Psoas muscle (tissue), 8 donors: ENCODE data around the gene ST6GALNAC3. TPM values are rescaled to one million over a fixed set of nuclear protein-coding genes. Genes with fewer than 3 reads are reported as not detected.

Experiments
- ATAC-seq, 4 donors: fragments of 200-7000 bp; cut with Tn5 transposase; one replicate each; pipeline ENCODE4 v1.9.1; 2020; ENCODE audit warnings: moderate library complexity in 3 of 4, mild to moderate bottlenecking in 2 of 4
- DNase-seq, 2 donors: peaks; one replicate each; pipeline ENCODE4 v3.0.0-alpha.2; 2020
- H3K27ac ChIP-seq: fragments of 200-600 bp; one replicate; pipeline ENCODE4 v1.8.0; 2022
- H3K27me3 ChIP-seq, 3 donors: fragments of 200-600 bp in 1 of 3; one replicate each; pipeline versions ENCODE4 v1.6.1 to v1.8.0; 2013 to 2022; ENCODE audit warnings: low read length in 2 of 3, mild to moderate bottlenecking in 2 of 3, moderate library complexity in 1 of 3; ENCODE audit not compliant: insufficient read depth in 3 of 3
- H3K36me3 ChIP-seq, 2 donors: fragments of 200-600 bp in 1 of 2; one replicate each; pipeline versions ENCODE4 v1.6.1 to v1.8.0; 2013 to 2022; ENCODE audit warnings: low read depth in 1 of 2, mild to moderate bottlenecking in 1 of 2, moderate library complexity in 1 of 2; ENCODE audit not compliant: insufficient read depth in 1 of 2
- H3K4me1 ChIP-seq: fragments of 200-600 bp; one replicate; pipeline ENCODE4 v1.8.0; 2022
- H3K4me3 ChIP-seq: fragments of 200-600 bp; one replicate; pipeline ENCODE4 v1.8.0; 2022; ENCODE audit warnings: mild to moderate bottlenecking
- H3K9me3 ChIP-seq: fragments of 200-600 bp; one replicate; pipeline ENCODE4 v1.8.0; 2022
- WGBS, 3 donors: extraction: QIAGEN DNeasy Blood & Tissue Kit; methylation state at CpG; one replicate each; pipeline versions ENCODE4 v1.1.6 to v1.1.7; 2013; 5-methylcytosine and 5-hydroxymethylcytosine counted together
- intact Hi-C, 2 donors: fragments of 100-400 bp; cut with DNase I; formaldehyde crosslinking; loops; one replicate each; pipeline versions ENCODE4 v1.11.0 to v1.14.2; 2022
- polyA plus RNA-seq, 3 donors: library from polyadenylated mRNA; stranded (reverse); fragments of 200-250 nt; gene quantifications; one replicate each; pipeline ENCODE4 v1.2.3, GENCODE V29; 2013
- total RNA-seq, 4 donors: library from RNA; stranded (reverse); fragmentation: NEBNext Ultra II Directional in 2 of 4; extraction: Animal tissue kit (Norgen Biotek cat#: 25700) in 2 of 4; gene quantifications; one replicate each; pipeline versions ENCODE4 v1.2.1 to v1.2.4, GENCODE V29; 2021 to 2023
- TF ChIP-seq, protein P1 (sequence below): fragments of 200-600 bp; IDR thresholded peaks from one replicate; pipeline ENCODE4 v1.8.0; 2022; ENCODE audit warnings: antibody characterized with exemption
- donor health status: healthy with polysubstance abuse.
- donor health status: DM: no; HTN: no; CAD: no; lungs with moderate emphysema.
- donor health status: Bipolar disorder and iron deficiency.
- donor health status: healthy.
- donor health status: DM: yes; HTN: yes; CAD: no.
- donor health status: DM: no; HTN: no; CAD: no.
- donor health status: DM: no; HTN: no; CAD: no.
- donor health status: DM: yes; HTN: yes; CAD: no.

ST6GALNAC3 gene
- total and polyA plus RNA-seq, 7 donors = 1.3 to 5.4 (median 2.3) TPM

DNA sequence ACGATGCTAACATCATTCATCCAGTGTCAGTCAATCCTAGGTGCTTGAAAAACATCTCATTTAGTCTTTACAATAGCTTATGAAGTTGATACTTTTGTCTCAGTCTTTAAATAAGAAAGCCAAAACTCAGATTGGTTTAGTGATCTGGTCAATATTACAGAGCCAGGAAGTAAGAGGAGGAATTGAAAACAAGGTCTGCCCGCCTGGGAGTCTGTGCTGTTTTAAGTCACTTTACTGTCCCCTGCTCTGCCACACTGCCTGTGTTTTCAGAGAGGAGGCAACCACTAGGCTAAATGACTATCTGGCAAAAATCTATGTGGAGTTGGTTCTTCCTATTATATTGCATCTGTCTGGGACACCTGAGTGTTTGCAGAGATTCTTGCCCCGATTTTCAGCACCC lies 62.3 kb downstream of the ST6GALNAC3 start:
- no peak overlapping the region for H3K4me3 ChIP-seq
- DNase-seq = no peak
- no peaks in the 10 kb centered on the region for H3K36me3 ChIP-seq
- no peak for ATAC-seq
- no peaks in the 10 kb centered on the region for H3K9me3 ChIP-seq
- no peak overlapping the region for H3K27ac ChIP-seq
- 81 to 83% (median 82%) methylated on average over 3 of the region's 3 CpGs for WGBS, 3 donors
- TF ChIP-seq, protein P1, sequence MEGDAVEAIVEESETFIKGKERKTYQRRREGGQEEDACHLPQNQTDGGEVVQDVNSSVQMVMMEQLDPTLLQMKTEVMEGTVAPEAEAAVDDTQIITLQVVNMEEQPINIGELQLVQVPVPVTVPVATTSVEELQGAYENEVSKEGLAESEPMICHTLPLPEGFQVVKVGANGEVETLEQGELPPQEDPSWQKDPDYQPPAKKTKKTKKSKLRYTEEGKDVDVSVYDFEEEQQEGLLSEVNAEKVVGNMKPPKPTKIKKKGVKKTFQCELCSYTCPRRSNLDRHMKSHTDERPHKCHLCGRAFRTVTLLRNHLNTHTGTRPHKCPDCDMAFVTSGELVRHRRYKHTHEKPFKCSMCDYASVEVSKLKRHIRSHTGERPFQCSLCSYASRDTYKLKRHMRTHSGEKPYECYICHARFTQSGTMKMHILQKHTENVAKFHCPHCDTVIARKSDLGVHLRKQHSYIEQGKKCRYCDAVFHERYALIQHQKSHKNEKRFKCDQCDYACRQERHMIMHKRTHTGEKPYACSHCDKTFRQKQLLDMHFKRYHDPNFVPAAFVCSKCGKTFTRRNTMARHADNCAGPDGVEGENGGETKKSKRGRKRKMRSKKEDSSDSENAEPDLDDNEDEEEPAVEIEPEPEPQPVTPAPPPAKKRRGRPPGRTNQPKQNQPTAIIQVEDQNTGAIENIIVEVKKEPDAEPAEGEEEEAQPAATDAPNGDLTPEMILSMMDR = no peak
- no peaks in the 10 kb centered on the region for H3K4me1 ChIP-seq
- no peaks in the 10 kb centered on the region for H3K27me3 ChIP-seq
- intact Hi-C loops = loop anchor here in 1 of 2 donors (5.0 kb wide), 1 partner anchor 145 kb away; no protein-coding TSS in a partner anchor

DNA sequence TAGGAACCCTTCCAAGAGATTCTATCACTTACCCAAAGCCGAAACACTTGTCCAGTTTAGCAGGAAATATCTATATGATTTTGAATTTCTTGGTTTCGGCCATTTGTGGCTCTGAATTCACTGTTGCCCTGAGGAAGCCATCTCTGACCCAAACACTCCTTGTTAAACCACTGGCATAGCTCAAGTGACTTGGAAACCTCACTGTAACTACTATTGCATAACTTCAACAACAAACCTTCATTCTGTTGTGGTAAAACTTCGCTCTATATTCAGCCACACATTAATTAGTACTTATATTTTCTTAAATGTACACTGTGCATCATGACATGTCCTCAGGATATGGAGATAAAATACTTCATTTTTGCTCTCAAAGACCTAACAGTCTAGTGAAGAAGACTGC lies 63.2 kb downstream of the ST6GALNAC3 start:
- H3K36me3 ChIP-seq = no peaks in the 10 kb centered on the region
- 80 to 88% (median 84%) methylated on average over 3 of the region's 3 CpGs for WGBS, 3 donors
- TF ChIP-seq, protein P1 = no peak

DNA sequence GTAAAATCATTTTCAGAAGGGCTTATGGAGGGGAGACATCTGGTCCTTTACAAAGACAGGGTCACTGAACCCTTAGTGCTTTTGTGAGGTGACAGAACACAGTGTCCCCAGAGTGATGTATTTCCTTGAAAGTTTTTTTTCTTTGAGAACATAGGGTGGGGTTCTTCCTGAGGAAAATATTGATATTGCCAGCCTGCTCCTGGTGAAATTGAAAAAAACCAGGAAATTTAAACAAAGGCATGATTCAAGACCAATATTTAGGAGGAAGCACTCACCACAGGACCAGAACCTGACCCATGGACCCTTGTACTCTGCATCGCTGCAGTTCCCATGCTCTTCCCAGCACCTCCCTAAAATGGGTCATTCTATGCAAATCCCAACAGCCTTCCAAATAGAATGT lies 63.7 kb downstream of the ST6GALNAC3 start:
- H3K4me1 ChIP-seq = no peaks in the 10 kb centered on the region
- H3K4me3 ChIP-seq = no peak overlapping the region
- DNase-seq (no peak), ATAC-seq (peak in 3 of 4 donors; percentile 34 to 54 (median 35))
- H3K27ac ChIP-seq = no peak overlapping the region
- intact Hi-C loops = loop anchor here in 1 of 2 donors (5.0 kb wide), 1 partner anchor 146 kb away; no protein-coding TSS in a partner anchor
- no peaks in the 10 kb centered on the region for H3K36me3 ChIP-seq
- no peaks in the 10 kb centered on the region for H3K27me3 ChIP-seq
- H3K9me3 ChIP-seq = no peaks in the 10 kb centered on the region
- 74 to 88% (median 85%) methylated on average over 1 of the region's 1 CpG for WGBS, 3 donors
- TF ChIP-seq, protein P1 = no peak

More for the DNA sequence above, 63.2 kb downstream of the ST6GALNAC3 start:
- Histone ChIP-seq H3K27me3 (no peaks in the 10 kb centered on the region), H3K27ac (no peak overlapping the region), H3K4me3 (no peak overlapping the region), H3K9me3 (no peaks in the 10 kb centered on the region), H3K4me1 (no peaks in the 10 kb centered on the region)
- intact Hi-C loops = loop anchor here in 1 of 2 donors (5.0 kb wide), 1 partner anchor 145 kb away; no protein-coding TSS in a partner anchor
- DNase-seq (no peak), ATAC-seq (no peak)

DNA sequence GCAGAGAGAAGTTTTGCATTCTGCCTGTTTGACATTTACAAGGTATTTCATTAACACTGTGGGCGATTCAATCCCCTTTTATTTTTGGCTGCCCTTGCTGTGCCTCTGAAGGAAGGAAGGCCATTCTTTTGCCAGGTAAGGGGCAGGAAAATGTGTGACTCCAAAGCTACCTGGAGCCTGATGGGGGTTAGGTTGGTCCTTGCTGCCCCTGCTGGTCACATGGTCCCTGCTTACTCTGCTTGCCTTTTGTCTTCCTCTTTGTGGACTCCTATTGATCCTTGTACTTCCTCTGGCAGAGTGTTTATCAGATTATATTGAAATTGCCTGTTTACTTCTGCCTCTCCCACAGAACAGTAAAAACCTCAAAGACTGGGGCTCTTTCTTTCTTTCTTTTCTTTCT lies 65.7 kb downstream of the ST6GALNAC3 start:
- Histone ChIP-seq H3K4me3 (no peak overlapping the region), H3K9me3 (no peaks in the 10 kb centered on the region), H3K27me3 (no peaks in the 10 kb centered on the region), H3K36me3 (no peaks in the 10 kb centered on the region), H3K4me1 (no peaks in the 10 kb centered on the region), H3K27ac (no peak overlapping the region)
- intact Hi-C loops = no loop called here
- ATAC-seq = no peak
- no peak for DNase-seq
- TF ChIP-seq, protein P1 = no peak
- 26 to 67% (median 41%) methylated on average over 1 of the region's 1 CpG for WGBS, 3 donors

DNA sequence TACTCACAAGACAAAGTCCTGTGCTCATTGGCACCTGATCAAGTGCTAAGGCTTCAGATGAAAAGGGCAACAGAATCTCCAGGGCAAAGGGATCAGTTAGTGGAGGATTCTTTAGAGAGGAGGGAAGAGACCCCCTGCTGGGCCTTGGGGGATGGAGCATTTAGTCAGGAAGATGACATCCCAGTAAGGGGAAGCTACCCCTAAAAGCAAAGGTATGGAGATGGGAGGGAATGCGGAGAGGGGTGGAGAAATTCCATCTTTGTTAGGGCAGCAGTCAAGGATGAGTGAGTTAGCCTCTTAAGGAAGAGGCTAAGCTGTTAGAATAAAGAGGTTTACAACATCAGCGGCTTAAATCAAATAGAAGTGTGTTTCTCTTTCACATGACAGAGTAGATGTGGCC lies 67.4 kb downstream of the ST6GALNAC3 start:
- Histone ChIP-seq H3K36me3 (no peaks in the 10 kb centered on the region), H3K27me3 (no peaks in the 10 kb centered on the region), H3K27ac (no peak overlapping the region), H3K4me3 (no peak overlapping the region), H3K9me3 (no peaks in the 10 kb centered on the region), H3K4me1 (no peaks in the 10 kb centered on the region)
- TF ChIP-seq, protein P1 = no peak
- DNase-seq (no peak), ATAC-seq (no peak)
- 97 to 100% (median 99%) methylated on average over 2 of the region's 2 CpGs for WGBS, 3 donors
- intact Hi-C loops = no loop called here
